Activated T-cell treated with anti-CD3 and anti-CD28 coated beads for 1 hour (primary cell): ENCODE data around the gene ZNF552.

Experiments
- DNase-seq: peaks from one replicate; pipeline ENCODE4 v3.0.0-alpha.2; 2020; ENCODE audit warnings: low read depth

ZNF552 gene

DNA sequence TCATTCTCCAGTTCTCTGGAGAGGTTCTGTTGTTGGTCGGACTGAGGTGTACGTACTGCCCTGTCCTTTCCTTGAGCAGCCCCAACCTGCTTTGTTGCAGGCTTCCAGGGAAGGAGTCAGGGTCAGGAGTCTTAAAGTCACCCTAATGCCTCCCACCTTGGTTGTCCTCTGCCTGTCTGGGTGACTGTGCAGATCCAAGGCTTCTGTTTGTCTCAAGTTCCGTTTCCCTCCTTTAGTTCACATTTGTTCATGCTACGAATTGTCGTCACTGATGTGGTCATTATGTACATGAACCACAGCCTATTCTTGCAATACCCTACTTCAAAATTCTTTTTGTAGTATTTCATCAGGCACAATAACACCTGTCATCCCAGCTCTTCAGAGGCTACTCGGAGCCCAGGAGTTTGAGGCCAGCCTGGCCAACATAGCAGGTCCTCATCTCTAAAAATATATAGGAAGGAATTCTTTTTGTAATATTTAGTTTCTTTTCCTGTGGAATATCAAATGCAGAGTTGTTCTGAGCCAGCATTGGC is 37.9 kb downstream of the ZNF552 start:
- no peak for DNase-seq

DNA sequence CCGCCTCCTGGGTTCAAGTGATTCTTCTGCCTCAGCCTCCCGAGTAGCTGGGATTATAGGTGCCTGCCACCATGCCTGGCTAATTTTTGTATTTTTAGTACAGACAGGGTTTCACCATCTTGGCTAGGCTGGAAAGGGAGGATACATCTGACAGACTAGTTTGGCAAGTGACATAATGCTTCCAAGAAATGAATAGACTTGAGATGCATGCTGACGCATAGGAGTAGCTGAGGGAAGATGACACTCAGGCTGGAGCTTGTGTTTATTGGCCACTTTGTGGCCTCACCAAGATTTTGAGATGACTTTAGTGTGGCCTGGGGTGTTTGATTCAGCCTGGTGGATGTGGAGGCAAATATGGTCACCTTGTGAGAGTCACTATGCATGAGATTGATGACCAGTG is 41.2 kb downstream of the ZNF552 start:
- no peak for DNase-seq

- no peak for DNase-seq
These were observed 43.3 kb downstream of the ZNF552 start for GRCh38 chr19:57771417-57771816.

- peak; percentile 71 for DNase-seq
These were observed 45.2 kb downstream of the ZNF552 start, which contains the start of gene ZNF586 for GRCh38 chr19:57769345-57770131. TSS of gene ZNF586 (plus strand) at chr19:57769676. CDS start at chr19:57769843, 167 bp downstream.

GRCh38 chr19:57759096-57759495 is 55.6 kb downstream of the ZNF552 start:
- no peak for DNase-seq

DNA sequence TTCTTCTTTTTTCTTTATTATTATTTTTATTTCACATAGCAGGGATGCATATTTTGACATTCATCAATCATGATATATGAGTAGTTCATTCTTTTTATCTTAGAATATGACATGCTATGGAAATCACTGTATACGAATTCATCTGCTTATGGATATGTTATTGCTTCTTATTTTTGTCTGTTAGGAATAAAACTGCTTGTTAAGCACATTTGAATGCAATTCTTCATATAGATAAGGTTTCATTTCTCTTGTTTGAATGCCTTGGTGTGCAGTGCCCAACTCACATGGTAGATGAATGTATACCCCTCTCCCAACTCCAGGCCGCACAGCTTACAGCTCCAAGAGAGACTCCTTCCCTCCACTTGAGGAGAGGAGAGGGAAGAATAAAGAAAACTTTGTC is 56.8 kb downstream of the ZNF552 start:
- DNase-seq: no peak
